Activated CD4-positive, CD25-positive, alpha-beta regulatory T cell treated with anti-CD3 and anti-CD28 coated beads, Interleukin-2, amount 50 U/mL, for 24 hours (primary cell): ENCODE data around the gene COPS2.
"Not testable (repeated sequence)": the region's sequence is repeated elsewhere in the genome, so short reads cannot be mapped to it uniquely, and the experiment has no call there.

Source experiments
- ATAC-seq, 2 donors: fragments of 150-1000 bp; cut with Tn5 transposase; one replicate each; pipeline ENCODE4 v1.10.0; 2021; ENCODE audit warnings: mild to moderate bottlenecking in 1 of 2, moderate library complexity in 1 of 2

COPS2 gene

DNA sequence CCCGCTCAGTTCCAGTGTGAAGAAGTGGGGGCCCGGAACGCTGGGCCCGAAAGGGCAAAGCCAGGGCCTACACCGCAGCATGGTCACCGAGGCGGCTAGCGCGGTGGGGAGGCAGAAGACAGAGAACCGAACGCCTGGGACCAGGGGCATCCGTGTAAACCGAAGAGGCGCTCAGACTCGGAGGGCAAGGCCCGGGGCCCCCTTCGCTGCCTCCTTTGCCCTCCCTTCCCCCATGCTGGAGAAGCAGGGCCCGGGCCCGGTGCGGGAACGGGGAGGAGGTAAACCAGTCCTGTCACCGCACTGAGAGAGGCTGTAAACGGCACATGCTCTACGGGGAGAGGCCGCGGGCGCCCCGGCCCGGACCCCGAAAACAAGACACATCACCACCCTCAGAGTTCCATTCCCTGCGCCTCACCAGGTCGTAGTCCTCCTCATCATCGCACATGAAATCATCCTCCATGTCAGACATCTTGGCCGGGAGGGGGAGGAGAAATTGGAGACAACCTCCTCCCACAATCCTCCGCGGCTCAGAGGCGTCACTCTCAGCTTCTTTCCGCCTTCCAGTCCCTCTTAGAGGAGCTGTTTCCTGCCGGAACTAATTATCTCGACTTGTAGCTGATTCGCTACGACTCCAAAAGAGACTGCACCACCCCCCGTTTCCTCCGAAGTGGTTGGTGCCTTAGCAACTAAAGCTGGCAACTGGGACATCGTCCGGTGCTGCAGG, at the start of gene COPS2:
Gene COPS2 (minus strand): TSS at position 490 of the 724 bp plus-strand sequence. CDS start 21 bp downstream, at position 469.
- ATAC-seq, result peak; percentile 97

DNA sequence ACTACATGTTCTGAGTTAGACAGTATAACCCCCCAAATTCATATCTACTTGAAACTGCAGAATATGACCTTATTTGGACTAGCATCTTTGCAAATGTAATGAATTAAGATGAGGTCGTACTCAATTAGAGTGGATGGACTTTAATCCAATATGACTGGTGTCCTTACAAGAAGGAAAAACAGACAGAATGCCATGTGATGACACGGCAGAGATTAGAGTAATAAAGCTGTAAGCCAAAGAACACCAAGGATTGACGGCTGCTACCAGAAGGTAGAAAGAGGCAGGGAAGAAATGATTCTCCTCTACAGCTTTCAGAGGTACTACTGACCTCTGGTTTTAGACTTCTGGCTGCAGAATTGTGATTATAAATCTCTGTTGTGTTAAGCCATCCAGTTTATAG, 44.9 kb upstream of the COPS2 start:
- ATAC-seq, result no peak

DNA sequence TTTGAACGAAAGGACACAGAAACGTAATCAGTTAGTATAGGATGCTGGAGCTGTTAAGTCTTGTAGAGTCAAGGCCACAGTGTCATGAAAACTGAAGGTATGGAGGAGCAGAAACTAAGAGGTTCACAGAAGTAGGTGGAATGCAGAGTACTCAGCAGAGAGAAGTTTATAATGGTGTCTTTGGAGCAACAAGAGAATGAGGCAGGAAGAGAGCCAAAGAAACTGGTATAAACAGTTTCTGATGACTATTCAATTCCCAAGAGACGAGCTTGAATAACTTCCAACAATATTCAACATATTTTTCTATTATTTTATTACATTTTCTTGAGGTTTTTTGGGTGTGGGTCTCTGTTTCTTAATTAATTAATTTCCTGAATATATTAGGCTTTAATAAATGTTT, 44.3 kb upstream of the COPS2 start:
- ATAC-seq, result no peak

DNA sequence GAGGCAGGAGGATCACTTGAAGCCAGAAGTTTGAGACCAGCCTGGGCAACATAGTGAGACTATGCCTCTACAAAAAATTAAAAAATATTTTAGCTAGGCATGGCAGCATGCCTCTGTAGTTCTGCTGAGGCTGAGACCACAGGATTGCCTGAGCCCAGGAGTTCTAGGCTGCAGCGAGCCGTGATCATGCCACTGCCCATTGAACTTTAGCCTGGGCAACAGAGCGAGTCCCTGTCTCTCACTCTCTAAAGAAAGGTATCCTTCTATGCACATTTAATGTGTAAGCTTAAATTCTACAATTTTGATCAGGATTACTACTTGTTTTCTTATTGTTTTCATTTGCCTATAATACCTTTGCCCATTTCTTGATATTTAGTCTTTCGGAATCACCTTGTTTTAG, 41.5 kb upstream of the COPS2 start:
- no peak for ATAC-seq

DNA sequence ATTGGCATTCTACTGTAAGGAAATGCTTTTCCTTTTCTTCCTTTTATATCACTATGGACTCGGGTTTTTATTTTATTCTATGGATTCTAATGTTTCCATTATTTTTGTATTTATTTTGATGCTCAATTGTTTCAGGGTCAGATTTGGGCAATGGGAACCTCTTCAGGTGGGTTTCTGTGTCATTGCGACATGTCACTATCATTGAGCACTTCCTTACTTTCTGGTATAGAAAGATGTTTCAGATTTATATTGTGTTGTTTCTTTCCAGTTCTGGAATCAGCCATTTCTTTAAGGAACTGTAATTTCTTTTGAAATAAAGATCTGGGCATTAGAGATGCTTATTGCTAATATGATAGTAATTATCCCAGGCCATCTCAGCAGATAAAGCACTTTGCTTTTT, 36.5 kb upstream of the COPS2 start:
- ATAC-seq, result no peak

DNA sequence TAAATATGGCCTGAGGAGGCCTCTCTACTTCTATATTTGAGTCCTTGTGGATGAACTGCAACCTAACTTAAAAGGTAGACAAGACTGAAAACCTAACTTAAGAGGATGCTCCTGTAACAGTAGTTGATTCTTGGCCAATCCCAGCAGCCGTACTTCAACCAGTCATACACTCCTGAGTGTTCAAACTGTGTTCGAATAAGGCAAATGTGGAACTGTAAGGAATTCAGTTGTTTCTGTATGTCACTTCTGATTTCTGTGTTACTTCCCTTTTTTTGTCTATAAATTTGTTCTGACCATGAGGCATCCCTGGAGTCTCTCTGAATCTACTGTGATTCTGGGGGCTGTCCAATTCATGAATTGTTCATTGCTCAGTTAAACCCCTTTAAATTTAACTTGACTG, 35.2 kb upstream of the COPS2 start:
- ATAC-seq, result no peak

DNA sequence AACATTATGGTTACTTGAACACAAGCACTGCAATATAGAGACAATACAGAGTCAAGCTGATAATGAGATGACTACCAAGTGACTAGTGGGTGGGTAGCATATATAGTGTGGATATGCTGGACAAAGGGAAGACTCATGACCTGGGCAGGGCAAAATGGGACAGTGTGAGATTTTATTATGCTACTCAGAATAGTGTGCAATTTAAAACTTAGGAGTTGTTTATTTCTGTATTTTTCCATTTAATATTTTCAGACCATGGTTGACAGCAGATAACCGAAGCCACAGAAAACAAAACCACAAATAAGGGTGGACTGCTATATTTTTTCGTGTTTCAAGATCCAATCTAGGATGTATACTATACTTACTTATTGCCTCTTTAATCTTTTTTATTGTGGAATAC, 34.2 kb upstream of the COPS2 start:
- ATAC-seq, result no peak

DNA sequence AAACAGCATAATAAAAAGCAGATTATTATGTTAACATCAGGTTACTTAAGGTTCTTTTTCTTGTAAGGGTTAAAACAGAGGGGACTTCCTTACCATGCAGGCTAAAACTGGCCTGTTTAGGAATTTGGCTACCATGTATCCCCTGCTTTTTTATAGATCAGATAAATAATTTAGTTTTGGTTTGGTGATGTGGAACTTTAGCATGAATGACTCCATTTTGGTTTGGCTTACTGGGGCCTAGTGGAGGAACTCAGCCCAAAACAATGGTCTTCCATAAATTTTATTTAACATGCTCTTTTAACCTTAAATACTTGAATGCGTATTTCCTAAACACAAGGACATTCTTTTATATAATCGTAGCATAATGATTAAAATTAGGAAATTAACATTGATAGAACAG, 33.5 kb upstream of the COPS2 start:
- no peak for ATAC-seq

DNA sequence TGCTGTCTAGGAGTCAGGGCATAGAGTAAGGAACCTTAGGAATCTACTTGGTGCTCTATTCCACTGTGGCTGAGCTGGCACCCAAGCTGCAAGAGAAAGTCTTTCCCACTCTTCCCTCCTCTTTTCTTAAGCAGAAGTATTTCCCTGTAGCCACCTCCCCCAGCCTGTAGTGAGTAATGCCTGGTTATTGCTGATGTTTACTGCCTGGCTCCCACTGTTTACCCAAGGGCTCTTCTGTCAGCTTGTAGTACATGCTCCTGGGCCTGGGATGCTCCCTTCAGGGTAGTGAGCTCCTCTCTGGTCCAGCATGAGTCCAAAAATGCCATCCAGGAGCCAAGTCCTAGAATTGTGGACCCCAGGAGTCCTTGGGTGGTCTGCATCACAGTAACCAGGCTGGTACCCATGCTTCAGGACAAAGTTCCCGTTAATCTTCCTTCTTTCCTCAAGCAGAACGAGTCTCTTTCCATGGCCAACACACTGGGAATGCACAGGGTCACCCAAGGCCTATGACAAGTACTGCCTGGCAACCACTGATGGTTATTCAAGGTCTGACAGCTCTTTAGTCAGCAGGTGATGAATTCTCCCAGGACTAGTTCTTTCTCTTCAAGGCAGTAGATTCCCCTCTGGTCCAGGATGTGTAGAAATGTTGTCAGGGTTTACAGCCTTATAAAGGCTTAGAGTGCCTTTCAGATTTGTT, 32.3 kb upstream of the COPS2 start:
- no peak for ATAC-seq

DNA sequence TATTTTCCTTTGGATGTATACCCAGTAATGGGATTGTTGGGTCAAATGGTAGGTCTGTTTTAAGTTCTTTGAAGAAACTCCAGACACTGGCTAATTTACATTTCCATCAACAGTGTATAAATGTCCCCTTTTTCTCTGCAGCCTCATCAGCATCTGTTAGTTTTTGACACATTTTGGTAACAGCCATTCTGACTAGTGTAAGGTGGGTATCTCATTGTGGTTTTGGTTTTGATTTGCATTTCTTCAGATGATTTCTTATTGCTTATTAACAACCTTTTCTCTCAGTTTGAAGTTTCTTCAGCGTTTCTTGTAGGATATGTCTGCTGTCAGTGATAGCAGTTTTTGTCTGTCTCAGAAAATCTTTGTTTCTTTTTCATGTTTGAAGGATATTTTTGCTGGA, 30.1 kb upstream of the COPS2 start:
- peak; percentile 78 to 80 for ATAC-seq

DNA sequence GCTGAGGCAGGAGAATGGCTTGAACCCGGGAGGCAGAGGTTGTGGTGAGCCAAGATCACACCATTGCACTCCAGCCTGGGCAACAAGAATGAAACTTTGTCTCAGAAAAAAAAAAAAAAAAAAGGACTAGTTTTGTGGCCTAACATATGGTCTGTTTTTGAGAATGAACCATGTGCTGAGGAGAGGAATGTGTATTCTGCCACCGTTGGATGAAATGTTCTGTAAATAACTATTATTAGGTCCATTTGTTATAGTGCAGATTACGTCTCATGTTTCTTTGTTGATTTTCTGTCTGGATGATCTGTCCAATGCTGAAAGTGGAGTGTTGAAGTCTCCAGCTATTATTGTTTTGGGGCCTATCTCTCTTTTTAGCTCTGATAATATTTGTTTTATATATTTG, 28.3 kb upstream of the COPS2 start:
- ATAC-seq, result not testable (repeated sequence)

DNA sequence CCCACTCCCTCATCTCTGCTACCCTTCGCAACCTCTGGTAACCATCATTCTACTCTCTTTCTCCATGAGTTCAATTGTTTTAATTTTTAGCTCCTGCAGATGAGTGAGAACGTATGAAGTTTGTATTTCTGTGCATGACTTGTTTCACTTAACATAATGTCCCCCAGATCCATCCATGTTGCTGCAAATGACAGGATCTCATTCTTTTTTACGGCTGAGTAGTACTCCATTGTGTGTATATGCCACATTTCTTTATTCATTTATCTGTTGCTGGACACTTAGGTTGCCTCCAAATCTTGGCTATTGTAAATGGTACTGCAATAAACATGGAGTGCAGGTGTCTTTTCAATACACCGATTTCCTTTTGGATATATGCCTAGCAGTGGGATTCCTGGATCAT, 26.7 kb upstream of the COPS2 start:
- ATAC-seq, result no peak

DNA sequence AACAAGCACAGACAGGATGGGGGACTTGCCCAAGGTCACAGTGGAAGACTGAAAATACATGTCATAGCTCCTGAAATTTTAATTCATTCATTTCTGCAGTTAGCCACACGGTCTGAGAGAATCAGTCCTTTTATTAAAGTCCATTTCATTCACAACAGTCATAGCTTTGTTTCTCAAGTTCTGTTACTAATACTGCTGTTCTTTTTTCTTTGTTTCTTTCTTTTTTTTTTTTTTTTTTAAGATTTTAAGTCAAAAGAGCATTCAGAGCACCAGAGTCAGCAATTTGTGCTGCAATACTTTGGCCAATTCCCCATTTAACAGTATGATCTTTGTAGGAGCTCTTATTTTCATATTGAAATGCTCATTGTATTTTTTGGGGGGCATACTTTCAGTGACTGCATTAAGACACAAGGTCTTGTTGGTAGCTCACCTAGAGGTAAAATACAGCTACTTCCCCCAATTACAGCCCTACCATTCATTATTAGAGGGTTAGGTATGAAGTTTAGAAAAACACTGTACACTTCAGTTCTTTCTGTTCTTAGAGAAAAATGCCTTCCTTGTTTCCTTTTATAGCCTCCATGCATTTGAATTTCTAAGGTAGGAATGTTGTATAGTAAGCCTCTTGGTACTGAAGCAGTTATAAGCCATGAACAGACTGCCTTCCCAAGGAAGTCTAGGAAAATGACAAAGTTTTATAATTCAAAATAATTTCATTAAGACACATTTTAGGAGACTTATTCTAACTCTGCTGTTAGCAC, 24.2 kb upstream of the COPS2 start:
- no peak for ATAC-seq

DNA sequence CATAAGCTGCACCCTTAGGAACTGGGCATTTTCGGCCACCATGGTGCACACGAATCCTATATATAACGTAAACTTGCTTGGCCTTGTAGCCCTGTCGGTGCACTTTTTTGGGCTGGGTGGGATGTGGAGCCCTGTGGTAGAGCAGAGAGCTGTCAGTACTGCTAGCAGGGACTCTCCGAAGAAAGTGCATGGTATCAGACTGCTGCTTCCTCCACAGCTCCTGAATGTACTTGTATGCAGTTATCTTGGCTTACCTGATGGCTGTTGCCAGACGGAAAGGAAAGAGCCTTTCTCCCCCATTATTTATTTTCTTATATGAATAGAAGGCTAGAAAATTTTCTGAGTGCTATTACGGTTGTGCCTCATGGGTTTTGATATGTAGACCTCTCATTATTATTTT, 23.1 kb upstream of the COPS2 start:
- ATAC-seq, result no peak

DNA sequence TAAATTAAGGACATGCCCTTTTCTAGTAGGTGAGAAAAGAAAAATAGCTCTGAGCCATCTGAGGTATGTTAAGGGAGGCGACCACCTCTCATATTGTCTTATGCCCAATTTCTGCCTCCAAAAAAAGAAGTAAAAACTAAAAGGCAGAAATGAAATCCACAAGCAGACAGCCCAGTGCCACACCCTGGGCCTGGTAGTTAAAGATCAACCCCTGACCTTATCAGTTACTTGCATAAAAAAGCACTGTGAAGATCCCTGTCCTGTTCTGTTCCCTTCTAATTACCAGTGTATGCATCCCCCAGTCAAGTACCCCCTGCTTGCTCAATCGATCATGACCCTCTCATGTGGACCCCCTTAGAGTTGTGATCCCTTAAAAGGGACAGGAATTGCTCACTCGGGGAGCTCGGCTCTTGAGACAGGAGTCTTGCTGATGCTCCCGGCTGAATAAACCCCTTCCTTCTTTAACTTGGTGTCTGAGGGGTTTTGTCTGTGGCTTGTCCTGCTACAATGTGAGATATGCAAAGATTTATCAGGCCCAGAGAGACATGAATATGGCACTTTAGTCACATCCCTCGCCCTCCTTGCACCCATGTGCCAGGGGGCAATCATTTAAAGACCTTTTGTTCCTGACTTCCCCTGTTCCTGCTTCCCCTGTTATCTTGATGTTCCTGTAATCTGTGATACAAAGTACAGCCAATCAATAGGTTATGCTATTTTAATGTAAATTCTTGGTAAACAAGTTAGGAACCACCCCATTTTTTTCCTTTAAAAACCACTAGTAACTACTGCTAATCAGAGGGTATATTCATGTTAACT, 20.4 kb upstream of the COPS2 start:
- ATAC-seq, result not testable (repeated sequence)

DNA sequence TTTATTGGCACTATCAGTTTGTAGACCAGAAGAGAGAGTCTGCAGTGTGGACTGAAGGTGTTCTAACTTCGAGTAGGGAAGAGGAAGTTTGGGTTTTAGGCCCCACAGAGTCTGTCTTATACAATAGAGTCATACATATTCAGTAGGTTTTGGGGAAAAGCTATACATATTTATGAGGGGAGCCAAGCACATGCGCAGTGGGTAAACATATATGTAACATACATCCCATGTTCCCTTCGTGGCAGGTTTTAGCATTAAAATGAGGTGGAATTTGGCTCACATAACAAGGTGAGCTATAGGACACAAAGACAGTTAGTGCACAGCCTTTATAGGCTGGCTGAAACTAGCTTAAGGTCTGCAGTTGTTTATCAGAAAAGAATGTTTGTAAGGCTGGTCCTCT, 19.5 kb upstream of the COPS2 start:
- ATAC-seq, result no peak

DNA sequence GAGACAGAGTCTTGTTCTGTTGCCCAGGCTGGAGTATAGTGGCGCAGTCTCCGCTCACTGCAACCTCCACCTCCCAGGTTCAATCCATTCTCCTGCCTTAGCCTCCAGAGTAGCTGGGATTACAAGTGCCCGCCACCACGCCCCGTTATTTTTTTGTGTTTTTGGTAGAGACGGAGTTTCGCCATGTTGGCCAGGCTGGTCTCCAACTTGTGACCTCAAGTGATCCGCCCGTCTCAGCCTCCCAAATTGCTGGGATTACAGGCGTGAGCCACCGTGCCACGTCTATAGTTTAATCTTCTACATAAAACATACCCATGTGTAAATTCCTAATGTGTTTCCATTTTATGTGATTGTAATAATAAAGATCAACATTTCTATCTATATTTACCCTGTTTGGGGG, 16.4 kb upstream of the COPS2 start:
- ATAC-seq, result no peak

DNA sequence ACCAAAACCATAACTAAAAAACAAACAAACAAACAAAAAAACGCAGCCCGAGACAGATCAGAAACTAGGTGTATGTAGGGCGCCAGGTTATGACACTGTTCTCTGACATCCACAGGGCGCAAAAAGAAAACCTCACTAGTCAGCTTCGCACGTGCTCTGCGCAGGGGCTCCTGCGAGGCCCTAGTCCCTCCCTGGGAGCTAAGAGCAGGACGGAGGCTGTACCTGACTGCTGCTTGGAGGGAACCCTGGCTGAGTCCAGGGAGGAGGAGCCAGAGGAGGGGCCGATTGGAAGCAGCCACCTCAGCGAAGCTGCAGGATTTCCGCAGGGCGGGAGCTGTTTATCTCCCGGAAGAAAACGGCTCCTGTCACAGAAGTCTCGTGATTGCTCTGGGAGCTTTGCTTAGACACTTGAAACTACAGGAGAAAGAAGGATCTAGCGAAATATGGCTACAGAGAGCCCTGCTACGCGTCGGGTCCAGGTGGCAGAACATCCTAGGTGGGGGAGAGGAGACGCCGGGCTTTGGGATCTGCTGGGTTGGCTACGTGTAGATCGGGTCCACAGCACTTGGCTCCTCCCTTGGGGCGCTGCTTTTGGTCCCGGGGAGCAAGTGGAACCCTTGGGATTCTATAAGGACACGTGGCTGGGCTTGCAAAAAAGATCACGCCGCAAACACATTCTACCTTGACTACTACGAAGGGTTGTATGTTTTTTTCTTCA, 14.6 kb upstream of the COPS2 start, which contains the start of gene GALK2:
Gene GALK2 (plus strand): TSS at position 368 of the 718 bp plus-strand sequence. CDS start 76 bp downstream, at position 444.
- ATAC-seq, result peak; percentile 97 to 99

DNA sequence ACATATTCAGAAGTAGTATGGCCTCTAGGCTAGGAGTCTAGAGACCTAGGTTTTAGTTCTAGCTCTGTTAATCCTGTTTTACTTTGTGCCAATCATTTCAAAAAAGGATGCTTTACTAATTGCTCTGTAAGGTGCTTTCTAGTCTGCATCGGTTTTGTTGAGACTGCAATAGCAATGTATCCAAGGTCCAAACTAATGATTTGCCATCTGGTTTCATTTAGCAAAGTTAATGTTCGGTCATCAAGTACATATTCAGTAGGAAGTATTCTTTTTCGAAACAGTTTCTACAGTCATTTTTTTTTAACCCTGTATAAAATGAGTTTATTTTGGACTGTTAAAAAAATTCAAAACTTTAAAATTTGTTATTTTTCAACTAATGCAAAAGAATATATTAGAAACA, 12.6 kb upstream of the COPS2 start:
- no peak for ATAC-seq

DNA sequence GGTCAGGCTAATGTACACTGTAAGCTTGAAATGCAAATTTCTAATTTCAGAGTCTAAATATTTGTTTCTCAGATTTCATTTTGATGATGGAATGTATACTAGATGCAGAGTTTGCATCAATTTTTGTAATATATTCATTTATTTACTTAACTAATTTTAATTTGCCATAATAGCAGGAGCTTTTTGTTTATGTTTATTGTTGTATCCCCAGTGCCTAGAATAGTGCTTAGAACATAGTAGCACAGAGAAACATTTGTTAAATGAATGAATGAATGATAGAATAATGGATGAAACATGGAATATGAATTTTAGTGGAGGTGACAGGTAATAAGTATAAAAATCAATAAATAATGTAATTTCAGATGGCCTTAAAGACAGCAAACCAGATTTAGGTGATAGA, 9.5 kb upstream of the COPS2 start:
- no peak for ATAC-seq

DNA sequence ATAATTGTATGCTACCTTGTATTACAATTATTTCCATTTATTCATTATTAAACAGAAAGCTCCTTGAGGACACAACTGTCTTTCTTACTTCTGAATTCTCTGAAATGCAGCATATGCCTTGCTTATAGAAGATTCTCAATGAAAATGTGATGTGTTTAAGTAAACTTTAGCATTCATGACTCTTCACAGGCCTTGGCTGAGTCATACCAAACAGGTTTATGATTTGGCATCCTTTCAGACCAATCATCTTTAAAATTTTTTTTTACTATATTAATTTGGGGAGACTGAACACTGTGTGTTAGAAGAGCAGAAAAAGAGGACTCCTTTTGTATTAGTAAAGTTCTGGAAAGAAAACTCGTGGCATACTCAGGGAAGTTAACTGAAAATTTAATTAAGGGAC, 8.3 kb upstream of the COPS2 start:
- no peak for ATAC-seq
